Body of pancreas (tissue), 4 donors: ENCODE data around the gene PALM3.

Experiments
- POLR2A ChIP-seq, 3 donors: fragments of 450-650 bp; IDR thresholded peaks; one replicate each; pipeline ENCODE4 v1.6.1; 2016; ENCODE audit warnings: antibody characterized with exemption in 3 of 3, mild to moderate bottlenecking in 2 of 3
- TF ChIP-seq, protein P1 (sequence below), 7 experiments: fragments of 450-650 bp in 4 of 7; fragments of 200-600 bp in 3 of 7; sonication (generic) in 3 of 7; IDR thresholded peaks; one replicate each; pipeline ENCODE4 v1.5.1; 2016 to 2019; ENCODE audit warnings: antibody characterized with exemption in 7 of 7

DNA sequence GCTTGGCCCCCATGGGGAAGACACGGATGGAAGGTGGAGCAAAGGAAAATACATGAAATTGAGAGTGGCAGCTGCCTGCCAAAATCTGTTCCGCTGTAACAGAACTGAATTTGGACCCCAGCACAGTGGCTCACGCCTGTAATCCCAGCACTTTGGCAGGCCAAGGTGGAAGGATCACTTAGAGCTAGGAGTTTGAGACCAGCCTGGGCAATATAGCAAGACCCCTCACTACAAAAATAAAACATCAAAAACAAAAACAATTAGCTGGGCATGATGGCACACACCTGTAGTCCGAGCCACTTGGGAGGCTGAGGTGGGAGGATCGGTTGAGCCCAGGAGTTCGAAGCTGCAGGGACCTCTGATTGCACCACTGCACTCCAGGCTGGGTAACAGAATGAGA lies 9.4 kb downstream of the PALM3 start:
- TF ChIP-seq, protein P1, sequence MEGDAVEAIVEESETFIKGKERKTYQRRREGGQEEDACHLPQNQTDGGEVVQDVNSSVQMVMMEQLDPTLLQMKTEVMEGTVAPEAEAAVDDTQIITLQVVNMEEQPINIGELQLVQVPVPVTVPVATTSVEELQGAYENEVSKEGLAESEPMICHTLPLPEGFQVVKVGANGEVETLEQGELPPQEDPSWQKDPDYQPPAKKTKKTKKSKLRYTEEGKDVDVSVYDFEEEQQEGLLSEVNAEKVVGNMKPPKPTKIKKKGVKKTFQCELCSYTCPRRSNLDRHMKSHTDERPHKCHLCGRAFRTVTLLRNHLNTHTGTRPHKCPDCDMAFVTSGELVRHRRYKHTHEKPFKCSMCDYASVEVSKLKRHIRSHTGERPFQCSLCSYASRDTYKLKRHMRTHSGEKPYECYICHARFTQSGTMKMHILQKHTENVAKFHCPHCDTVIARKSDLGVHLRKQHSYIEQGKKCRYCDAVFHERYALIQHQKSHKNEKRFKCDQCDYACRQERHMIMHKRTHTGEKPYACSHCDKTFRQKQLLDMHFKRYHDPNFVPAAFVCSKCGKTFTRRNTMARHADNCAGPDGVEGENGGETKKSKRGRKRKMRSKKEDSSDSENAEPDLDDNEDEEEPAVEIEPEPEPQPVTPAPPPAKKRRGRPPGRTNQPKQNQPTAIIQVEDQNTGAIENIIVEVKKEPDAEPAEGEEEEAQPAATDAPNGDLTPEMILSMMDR (IDR thresholded peaks at IDR 0.05): no peak
- no peak for TF ChIP-seq POLR2A (IDR thresholded peaks at IDR 0.05)
